Cardiac muscle cell (in vitro differentiated cells and primary cell): ENCODE measurements around the gene SLC8A3. TPM values are rescaled to one million over a fixed set of nuclear protein-coding genes. Genes with fewer than 3 reads are reported as not detected.

ENCODE experiments used
- DNase-seq, 2 donors: peaks; one replicate each; pipeline versions ENCODE4 v3.0.0 to v3.0.0-alpha.2; 2010 to 2017; ENCODE audit warnings: low read depth in 1 of 2, low spot score in 1 of 2
- H3K27ac ChIP-seq: fragments of 200-600 bp; sonication (generic); 2 replicates; pipeline ENCODE4 v1.5.1; 2016
- H3K27me3 ChIP-seq: fragments of 200-600 bp; sonication (generic); 2 replicates; pipeline ENCODE4 v1.6.0; 2016; ENCODE audit warnings: control low read depth
- H3K36me3 ChIP-seq: fragments of 200-600 bp; sonication (generic); 2 replicates; pipeline ENCODE4 v1.5.1; 2016; ENCODE audit warnings: control low read depth
- H3K4me1 ChIP-seq: fragments of 200-600 bp; sonication (generic); 2 replicates; pipeline ENCODE4 v1.8.1; 2017; ENCODE audit warnings: low read depth, mild to moderate bottlenecking, mixed run types
- H3K4me3 ChIP-seq: fragments of 200-600 bp; sonication (generic); 2 replicates; pipeline ENCODE4 v1.5.1; 2016; ENCODE audit warnings: mild to moderate bottlenecking
- H3K9me3 ChIP-seq: fragments of 200-600 bp; sonication (generic); 2 replicates; pipeline ENCODE4 v1.5.1; 2017; ENCODE audit warnings: low read depth, mild to moderate bottlenecking, control low read depth
- polyA plus RNA-seq: library from polyadenylated mRNA; unstranded; fragments of >200 nt; fragmentation: Nextera tagmentation; extraction: Ambion mirVana; gene quantifications from 2 replicates; pipeline ENCODE4 v1.2.1, GENCODE V29; 2016
- total RNA-seq: library from RNA; depleted of rRNA; stranded (reverse); fragments of >200 nt; gene quantifications from 2 replicates; pipeline ENCODE4 v1.2.3, GENCODE V29; 2016
- TF ChIP-seq, protein P1 (sequence below): IDR thresholded peaks from 2 replicates; pipeline ENCODE4 v1.5.1; 2012; ENCODE audit warnings: low read depth, mild to moderate bottlenecking, low read length

SLC8A3 gene
- total and polyA plus RNA-seq, 2 experiments from 2014 or later, result 0.09 to 1.0 TPM

DNA sequence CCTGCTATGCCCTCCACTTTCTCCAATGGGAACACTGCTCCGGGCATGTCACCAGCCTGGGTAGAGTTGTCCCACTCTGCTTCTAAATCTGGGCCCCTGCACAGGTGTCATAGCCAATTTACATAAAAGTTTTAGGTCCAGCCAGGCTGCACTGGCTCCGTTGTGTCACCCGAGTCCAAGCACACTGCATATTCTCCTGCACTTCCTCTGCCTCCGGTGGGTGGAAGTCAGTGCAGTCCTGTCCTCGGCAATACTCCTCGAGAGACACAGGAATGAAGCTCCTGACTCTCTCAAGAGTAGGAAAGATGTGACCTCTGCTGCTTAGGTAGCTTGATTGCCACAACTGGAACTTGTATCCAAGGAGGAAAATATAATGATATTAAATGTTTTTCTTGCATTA lies 15.2 kb downstream of the SLC8A3 start:
- DNase-seq, result no peak
- TF ChIP-seq, protein P1, sequence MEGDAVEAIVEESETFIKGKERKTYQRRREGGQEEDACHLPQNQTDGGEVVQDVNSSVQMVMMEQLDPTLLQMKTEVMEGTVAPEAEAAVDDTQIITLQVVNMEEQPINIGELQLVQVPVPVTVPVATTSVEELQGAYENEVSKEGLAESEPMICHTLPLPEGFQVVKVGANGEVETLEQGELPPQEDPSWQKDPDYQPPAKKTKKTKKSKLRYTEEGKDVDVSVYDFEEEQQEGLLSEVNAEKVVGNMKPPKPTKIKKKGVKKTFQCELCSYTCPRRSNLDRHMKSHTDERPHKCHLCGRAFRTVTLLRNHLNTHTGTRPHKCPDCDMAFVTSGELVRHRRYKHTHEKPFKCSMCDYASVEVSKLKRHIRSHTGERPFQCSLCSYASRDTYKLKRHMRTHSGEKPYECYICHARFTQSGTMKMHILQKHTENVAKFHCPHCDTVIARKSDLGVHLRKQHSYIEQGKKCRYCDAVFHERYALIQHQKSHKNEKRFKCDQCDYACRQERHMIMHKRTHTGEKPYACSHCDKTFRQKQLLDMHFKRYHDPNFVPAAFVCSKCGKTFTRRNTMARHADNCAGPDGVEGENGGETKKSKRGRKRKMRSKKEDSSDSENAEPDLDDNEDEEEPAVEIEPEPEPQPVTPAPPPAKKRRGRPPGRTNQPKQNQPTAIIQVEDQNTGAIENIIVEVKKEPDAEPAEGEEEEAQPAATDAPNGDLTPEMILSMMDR, result no peak
- H3K9me3 ChIP-seq, result no peaks in the 10 kb centered on the region
- no peak overlapping the region for H3K4me3 ChIP-seq
- H3K4me1 ChIP-seq, result no peaks in the 10 kb centered on the region
- no peaks in the 10 kb centered on the region for H3K36me3 ChIP-seq
- peaks cover 51% of the 10 kb centered on the region for H3K27me3 ChIP-seq
- no peak overlapping the region for H3K27ac ChIP-seq

DNA sequence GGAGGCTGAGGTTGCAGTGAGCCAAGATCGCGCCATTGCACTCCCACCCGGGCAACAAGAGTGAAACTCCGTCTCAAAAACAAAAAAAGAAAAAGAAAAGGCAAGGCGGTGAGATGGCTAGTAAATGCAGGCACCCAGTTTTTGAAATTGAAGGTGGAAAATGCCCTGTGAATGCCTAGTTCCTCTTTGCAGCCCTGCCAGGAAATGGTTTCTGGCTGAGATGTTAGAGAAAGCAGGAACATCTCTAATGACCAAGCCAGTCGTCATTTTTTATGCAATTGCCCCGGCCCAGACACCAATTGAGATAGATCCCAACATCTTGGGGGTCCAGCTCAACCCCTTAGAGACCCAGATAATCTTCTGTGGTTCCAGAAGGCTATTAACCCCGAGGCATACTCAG lies 17.0 kb downstream of the SLC8A3 start:
- Histone ChIP-seq H3K4me3 (no peak overlapping the region), H3K27ac (no peak overlapping the region), H3K27me3 (peaks cover 61% of the 10 kb centered on the region), H3K36me3 (no peaks in the 10 kb centered on the region), H3K9me3 (no peaks in the 10 kb centered on the region), H3K4me1 (no peaks in the 10 kb centered on the region)
- no peak for DNase-seq
- TF ChIP-seq, protein P1, result no peak

DNA sequence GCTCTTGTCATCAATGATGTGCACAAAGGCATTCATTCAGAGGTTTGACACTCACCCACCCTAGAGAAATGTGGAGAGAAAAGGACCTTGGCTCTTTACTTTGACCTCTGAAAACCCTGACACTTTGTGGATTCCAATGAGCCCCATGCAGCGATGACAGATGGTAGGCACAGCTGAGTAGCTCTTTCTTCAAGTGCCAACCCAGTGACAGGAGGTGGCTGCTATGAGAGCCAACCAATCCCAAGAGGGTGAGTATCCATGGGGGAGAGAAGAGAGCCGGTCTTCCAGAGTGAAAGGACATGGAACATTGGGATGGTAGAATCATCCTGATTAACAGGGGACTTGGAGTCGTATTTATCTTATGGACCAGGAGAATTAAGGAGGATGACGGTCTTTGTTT lies 17.8 kb downstream of the SLC8A3 start:
- no peak for DNase-seq
- no peak overlapping the region for H3K4me3 ChIP-seq
- H3K27ac ChIP-seq, result no peak overlapping the region
- TF ChIP-seq, protein P1, result no peak
- no peaks in the 10 kb centered on the region for H3K9me3 ChIP-seq
- no peaks in the 10 kb centered on the region for H3K4me1 ChIP-seq
- no peaks in the 10 kb centered on the region for H3K36me3 ChIP-seq
- peaks cover 68% of the 10 kb centered on the region for H3K27me3 ChIP-seq

DNA sequence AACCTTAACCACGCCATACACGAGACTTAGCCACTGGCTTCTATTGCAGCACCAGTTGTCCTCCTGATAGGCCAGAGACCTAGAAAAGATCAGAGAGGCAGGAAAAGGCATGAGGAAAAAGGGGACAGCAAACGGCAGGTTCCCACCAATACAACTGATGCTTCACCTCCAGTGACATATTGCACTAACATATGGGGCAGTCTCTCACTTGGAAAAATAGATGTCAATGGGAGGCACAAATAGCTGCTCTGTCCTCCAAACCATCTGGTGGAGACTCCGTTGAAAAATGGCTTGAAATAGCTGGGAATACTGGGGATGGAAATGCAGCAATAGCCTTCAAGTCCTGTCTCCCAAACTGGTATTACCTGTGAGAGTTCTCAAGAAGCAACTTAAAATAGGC lies 20.3 kb downstream of the SLC8A3 start:
- TF ChIP-seq, protein P1, result no peak
- no peak for DNase-seq
- H3K36me3 ChIP-seq, result no peaks in the 10 kb centered on the region
- H3K4me1 ChIP-seq, result no peaks in the 10 kb centered on the region
- no peak overlapping the region for H3K27ac ChIP-seq
- no peak overlapping the region for H3K4me3 ChIP-seq
- H3K9me3 ChIP-seq, result no peaks in the 10 kb centered on the region
- H3K27me3 ChIP-seq, result peaks cover 76% of the 10 kb centered on the region

DNA sequence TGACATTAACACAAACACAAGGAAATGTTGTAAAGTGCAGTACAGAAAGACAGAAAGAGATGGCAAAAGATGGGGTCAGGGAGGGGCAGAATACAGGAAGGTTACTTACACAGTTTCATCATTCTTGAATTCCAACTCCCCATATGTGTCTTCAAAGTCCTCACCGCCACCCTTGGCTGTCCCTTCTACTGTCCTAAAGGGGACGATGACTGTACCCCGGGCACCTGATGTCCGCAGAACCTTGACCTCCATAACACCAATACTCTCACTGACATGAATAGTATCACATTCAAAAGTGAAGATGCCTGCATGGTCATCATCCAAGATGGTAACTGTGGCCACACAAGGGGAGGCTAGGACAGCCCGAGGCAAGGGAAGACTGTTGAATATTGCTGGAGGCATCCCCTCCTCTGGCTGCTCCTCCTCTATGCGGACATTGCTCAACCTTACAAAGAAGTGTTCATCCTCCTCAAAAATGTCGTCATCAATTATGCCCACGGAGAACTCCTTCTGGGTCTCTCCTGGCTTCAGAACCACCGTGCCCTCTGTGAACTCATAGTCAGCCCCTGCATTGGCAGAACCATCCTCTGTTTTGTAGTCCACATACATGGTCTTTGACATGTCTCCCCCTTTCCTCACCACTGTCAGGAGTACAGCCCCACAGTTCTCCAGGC lies 22.1 kb downstream of the SLC8A3 start:
- no peak overlapping the region for H3K27ac ChIP-seq
- TF ChIP-seq, protein P1, result no peak
- H3K4me3 ChIP-seq, result no peak overlapping the region
- no peak for DNase-seq
- H3K27me3 ChIP-seq, result peaks cover 76% of the 10 kb centered on the region
- H3K36me3 ChIP-seq, result no peaks in the 10 kb centered on the region
- H3K4me1 ChIP-seq, result no peaks in the 10 kb centered on the region
- H3K9me3 ChIP-seq, result no peaks in the 10 kb centered on the region
